HepG2 (cell line): Measurements from ENCODE around the gene RBMS2. TPM values are rescaled to one million over a fixed set of nuclear protein-coding genes. Genes with fewer than 3 reads are reported as not detected.
A peak's percentile ranks its signal among the peaks of the same experiment; 100 is the strongest.

Source experiments
- CREBL2 ChIP-seq: sonication (generic); formaldehyde crosslinking; IDR thresholded peaks from 2 replicates; pipeline ENCODE4 v1.8.1; 2023; ENCODE audit warnings: missing genetic modification reagents, mild to moderate bottlenecking, borderline replicate concordance
- EHMT2 ChIP-seq: fragments of 200-600 bp; sonication (generic); IDR thresholded peaks from 2 replicates; pipeline ENCODE4 v1.7.0; 2017; ENCODE audit warnings: antibody characterized with exemption, low read depth, low read length, borderline replicate concordance
- GPN1 ChIP-seq: sonication (generic); formaldehyde crosslinking; IDR thresholded peaks from 2 replicates; pipeline ENCODE4 v1.5.1; 2020; ENCODE audit warnings: missing genetic modification reagents, borderline replicate concordance
- HOXD1 ChIP-seq: sonication (generic); formaldehyde crosslinking; IDR thresholded peaks from 2 replicates; pipeline ENCODE4 v1.5.0; 2020; ENCODE audit warnings: missing genetic modification reagents
- IRF9 ChIP-seq: sonication (generic); formaldehyde crosslinking; IDR thresholded peaks from 2 replicates; pipeline ENCODE4 v1.8.0; 2022; ENCODE audit warnings: missing genetic modification reagents, mild to moderate bottlenecking, borderline replicate concordance
- JARID2 ChIP-seq: sonication (generic); formaldehyde crosslinking; IDR thresholded peaks from 2 replicates; pipeline ENCODE4 v1.8.1; 2023; ENCODE audit warnings: missing genetic modification reagents, inconsistent platforms; ENCODE audit not compliant: insufficient replicate concordance
- MAF1 ChIP-seq: sonication (generic); formaldehyde crosslinking; IDR thresholded peaks from 2 replicates; pipeline ENCODE4 v1.5.0; 2020; ENCODE audit warnings: missing genetic modification reagents, borderline replicate concordance
- MBD4 ChIP-seq: IDR thresholded peaks from 2 replicates; pipeline ENCODE4 v1.6.1; 2012; ENCODE audit warnings: low read length, inconsistent platforms, borderline replicate concordance
- SP2 ChIP-seq: sonication (generic); formaldehyde crosslinking; IDR thresholded peaks from 2 replicates; pipeline ENCODE4 v1.5.1; 2020; ENCODE audit warnings: mild to moderate bottlenecking, missing genetic modification reagents
- TRAFD1 ChIP-seq: sonication (generic); formaldehyde crosslinking; IDR thresholded peaks from 2 replicates; pipeline ENCODE4 v1.5.1; 2020; ENCODE audit warnings: missing genetic modification reagents, mild to moderate bottlenecking, borderline replicate concordance
- ZC3H13 ChIP-seq: sonication (generic); formaldehyde crosslinking; IDR thresholded peaks from 2 replicates; pipeline ENCODE4 v1.8.1; 2023; ENCODE audit warnings: mild to moderate bottlenecking, missing genetic modification reagents, moderate library complexity
- ZNF10 ChIP-seq: sonication (generic); formaldehyde crosslinking; IDR thresholded peaks from 2 replicates; pipeline ENCODE4 v1.4.0; 2020; ENCODE audit warnings: mild to moderate bottlenecking, low read depth, missing genetic modification reagents, borderline replicate concordance
- ZNF121 ChIP-seq: sonication (generic); formaldehyde crosslinking; IDR thresholded peaks from 2 replicates; pipeline ENCODE4 v1.5.0; 2020; ENCODE audit warnings: mild to moderate bottlenecking, missing genetic modification reagents
- ZNF253 ChIP-seq: sonication (generic); formaldehyde crosslinking; IDR thresholded peaks from 2 replicates; pipeline ENCODE4 v1.8.0; 2022; ENCODE audit warnings: mild to moderate bottlenecking, missing genetic modification reagents, borderline replicate concordance
- ZNF382 ChIP-seq: sonication (generic); formaldehyde crosslinking; IDR thresholded peaks from 2 replicates; pipeline ENCODE4 v1.5.0; 2020; ENCODE audit warnings: missing genetic modification reagents, mild to moderate bottlenecking, borderline replicate concordance
- ZNF431 ChIP-seq: sonication (generic); formaldehyde crosslinking; IDR thresholded peaks from 2 replicates; pipeline ENCODE4 v1.9.0; 2022; ENCODE audit warnings: missing genetic modification reagents, low read depth, mild to moderate bottlenecking, borderline replicate concordance
- ZNF468 ChIP-seq: sonication (generic); formaldehyde crosslinking; IDR thresholded peaks from 2 replicates; pipeline ENCODE4 v1.8.0; 2022; ENCODE audit warnings: mild to moderate bottlenecking, moderate library complexity, missing genetic modification reagents
- ZNF556 ChIP-seq: sonication (generic); formaldehyde crosslinking; IDR thresholded peaks from 2 replicates; pipeline ENCODE4 v1.4.0; 2020; ENCODE audit warnings: mild to moderate bottlenecking, missing genetic modification reagents, borderline replicate concordance
- ZNF572 ChIP-seq: sonication (generic); formaldehyde crosslinking; IDR thresholded peaks from 2 replicates; pipeline ENCODE4 v1.5.1; 2020; ENCODE audit warnings: mild to moderate bottlenecking, missing genetic modification reagents
- ZNF816 ChIP-seq: sonication (generic); formaldehyde crosslinking; IDR thresholded peaks from 2 replicates; pipeline ENCODE4 v1.8.0; 2022; ENCODE audit warnings: missing genetic modification reagents, mild to moderate bottlenecking, borderline replicate concordance
- polyA plus RNA-seq, 8 experiments: library from polyadenylated mRNA; depleted of rRNA in 3 of 8; stranded (reverse) in 7 of 8; unstranded in 1 of 8; fragments of >200 nt; fragmentation: Illumina TruSeq in 4 of 8; extraction: Trizol in 4 of 8; gene quantifications; 2 replicates each; pipeline versions ENCODE4 v1.2.1 to v1.2.3, GENCODE V29; 2011 to 2016; ENCODE audit warnings: low read depth in 4 of 8, missing spikeins in 1 of 8, mixed read lengths in 1 of 8; ENCODE audit not compliant: insufficient read depth in 1 of 8
- total RNA-seq, 5 experiments: library from RNA; depleted of rRNA; stranded (reverse); fragments of >200 nt; fragmentation: Illumina TruSeq; extraction: Trizol; gene quantifications; 2 replicates each; pipeline ENCODE4 v1.2.3, GENCODE V29; 2016; ENCODE audit warnings: low read depth in 1 of 5
- TF ChIP-seq, protein P1 (sequence below): IDR thresholded peaks from 2 replicates; pipeline ENCODE4 v1.6.1; 2016; ENCODE audit warnings: low read depth, control low read depth
- TF ChIP-seq, protein P2 (sequence below): IDR thresholded peaks from 2 replicates; pipeline ENCODE4 v1.6.1; 2016
- TF ChIP-seq, protein P3 (sequence below), 2 experiments: fragments of 450-650 bp in 1 of 2; sonication (generic) in 1 of 2; formaldehyde crosslinking; IDR thresholded peaks; 2 replicates each; pipeline versions ENCODE4 v1.5.0 to v1.8.0; 2020 to 2022; ENCODE audit warnings: mild to moderate bottlenecking in 1 of 2, missing genetic modification reagents in 1 of 2

Gene RBMS2
- total and polyA plus RNA-seq, 2 of the 13 experiments (the other 11 are each of a cell fraction or from before 2014, with no cell fraction given), result 0.53 to 7.4 TPM

- TF ChIP-seq, protein P1, sequence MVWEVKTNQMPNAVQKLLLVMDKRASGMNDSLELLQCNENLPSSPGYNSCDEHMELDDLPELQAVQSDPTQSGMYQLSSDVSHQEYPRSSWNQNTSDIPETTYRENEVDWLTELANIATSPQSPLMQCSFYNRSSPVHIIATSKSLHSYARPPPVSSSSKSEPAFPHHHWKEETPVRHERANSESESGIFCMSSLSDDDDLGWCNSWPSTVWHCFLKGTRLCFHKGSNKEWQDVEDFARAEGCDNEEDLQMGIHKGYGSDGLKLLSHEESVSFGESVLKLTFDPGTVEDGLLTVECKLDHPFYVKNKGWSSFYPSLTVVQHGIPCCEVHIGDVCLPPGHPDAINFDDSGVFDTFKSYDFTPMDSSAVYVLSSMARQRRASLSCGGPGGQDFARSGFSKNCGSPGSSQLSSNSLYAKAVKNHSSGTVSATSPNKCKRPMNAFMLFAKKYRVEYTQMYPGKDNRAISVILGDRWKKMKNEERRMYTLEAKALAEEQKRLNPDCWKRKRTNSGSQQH (CRISPR knock-in tag), result no peak
- TF ChIP-seq ZNF431 (CRISPR knock-in tag) (no peak), ZC3H13 (peak; percentile 35; the same call in 1 of the 2 replicates), ZNF253 (CRISPR knock-in tag) (no peak), ZNF572 (CRISPR knock-in tag) (peak; percentile 16; the same call in 1 of the 2 replicates), ZNF468 (CRISPR knock-in tag) (no peak), JARID2 (CRISPR knock-in tag) (no peak), IRF9 (CRISPR knock-in tag) (no peak), ZNF10 (no peak), ZNF556 (CRISPR knock-in tag) (no peak), EHMT2 (no peak), ZNF121 (CRISPR knock-in tag) (no peak), GPN1 (CRISPR knock-in tag) (no peak), ZNF816 (CRISPR knock-in tag) (0 out of 2 replicates have a peak, but pooled peaks have one; percentile 35), MBD4 (no peak), SP2 (no peak), HOXD1 (no peak), TRAFD1 (CRISPR knock-in tag) (no peak), CREBL2 (CRISPR knock-in tag) (no peak), ZNF382 (CRISPR knock-in tag) (no peak), MAF1 (CRISPR knock-in tag) (no peak)
- TF ChIP-seq, protein P2, sequence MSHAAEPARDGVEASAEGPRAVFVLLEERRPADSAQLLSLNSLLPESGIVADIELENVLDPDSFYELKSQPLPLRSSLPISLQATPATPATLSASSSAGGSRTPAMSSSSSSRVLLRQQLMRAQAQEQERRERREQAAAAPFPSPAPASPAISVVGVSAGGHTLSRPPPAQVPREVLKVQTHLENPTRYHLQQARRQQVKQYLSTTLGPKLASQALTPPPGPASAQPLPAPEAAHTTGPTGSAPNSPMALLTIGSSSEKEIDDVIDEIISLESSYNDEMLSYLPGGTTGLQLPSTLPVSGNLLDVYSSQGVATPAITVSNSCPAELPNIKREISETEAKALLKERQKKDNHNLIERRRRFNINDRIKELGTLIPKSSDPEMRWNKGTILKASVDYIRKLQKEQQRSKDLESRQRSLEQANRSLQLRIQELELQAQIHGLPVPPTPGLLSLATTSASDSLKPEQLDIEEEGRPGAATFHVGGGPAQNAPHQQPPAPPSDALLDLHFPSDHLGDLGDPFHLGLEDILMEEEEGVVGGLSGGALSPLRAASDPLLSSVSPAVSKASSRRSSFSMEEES, result no peak
- TF ChIP-seq, protein P3, sequence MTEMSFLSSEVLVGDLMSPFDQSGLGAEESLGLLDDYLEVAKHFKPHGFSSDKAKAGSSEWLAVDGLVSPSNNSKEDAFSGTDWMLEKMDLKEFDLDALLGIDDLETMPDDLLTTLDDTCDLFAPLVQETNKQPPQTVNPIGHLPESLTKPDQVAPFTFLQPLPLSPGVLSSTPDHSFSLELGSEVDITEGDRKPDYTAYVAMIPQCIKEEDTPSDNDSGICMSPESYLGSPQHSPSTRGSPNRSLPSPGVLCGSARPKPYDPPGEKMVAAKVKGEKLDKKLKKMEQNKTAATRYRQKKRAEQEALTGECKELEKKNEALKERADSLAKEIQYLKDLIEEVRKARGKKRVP (CRISPR knock-in tag; IDR thresholded peaks at IDR 0.05), result no peak
Observed at GRCh38 chr12:56634242-56634836, 112.7 kb downstream of the RBMS2 start (continued).
